GM21360 (cell line): ENCODE results near the gene TRIB2.
"Not testable (repeated sequence)": the region's sequence is repeated elsewhere in the genome, so short reads cannot be mapped to it uniquely, and the experiment has no call there.

Source experiments
- ATAC-seq: cut with Tn5 transposase; IDR thresholded peaks from one replicate; pipeline ENCODE4 v1.9.1; 2021; ENCODE audit warnings: mild to moderate bottlenecking, moderate library complexity; ENCODE audit not compliant: unreplicated experiment

TRIB2 gene

GRCh38 chr2:12716282-12717190 lies at the start of gene TRIB2:
Gene TRIB2, plus strand, starts transcription at chr2:12716936. Its CDS starts 1,372 bp downstream, at chr2:12718308.
- ATAC-seq: peak; percentile 63

DNA sequence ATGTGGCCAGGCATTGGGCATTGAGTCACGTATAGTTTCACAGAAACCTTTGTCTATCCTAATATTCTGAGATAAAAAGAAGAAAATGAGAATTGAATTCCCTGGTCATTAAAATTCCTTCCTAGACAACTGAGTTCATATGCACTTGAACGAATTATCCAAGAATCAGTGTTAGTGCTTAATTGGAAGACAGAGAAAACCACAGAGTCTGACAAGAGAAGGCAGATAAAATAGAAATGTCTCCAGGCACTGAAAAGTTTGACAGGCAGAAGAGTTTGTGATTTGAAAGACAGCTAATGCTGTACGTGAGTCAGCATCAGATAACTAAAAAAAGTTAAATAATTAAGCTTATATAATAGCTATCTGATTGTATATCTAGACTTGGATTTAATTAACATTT lies 47.7 kb upstream of the TRIB2 start:
- no peak for ATAC-seq

DNA sequence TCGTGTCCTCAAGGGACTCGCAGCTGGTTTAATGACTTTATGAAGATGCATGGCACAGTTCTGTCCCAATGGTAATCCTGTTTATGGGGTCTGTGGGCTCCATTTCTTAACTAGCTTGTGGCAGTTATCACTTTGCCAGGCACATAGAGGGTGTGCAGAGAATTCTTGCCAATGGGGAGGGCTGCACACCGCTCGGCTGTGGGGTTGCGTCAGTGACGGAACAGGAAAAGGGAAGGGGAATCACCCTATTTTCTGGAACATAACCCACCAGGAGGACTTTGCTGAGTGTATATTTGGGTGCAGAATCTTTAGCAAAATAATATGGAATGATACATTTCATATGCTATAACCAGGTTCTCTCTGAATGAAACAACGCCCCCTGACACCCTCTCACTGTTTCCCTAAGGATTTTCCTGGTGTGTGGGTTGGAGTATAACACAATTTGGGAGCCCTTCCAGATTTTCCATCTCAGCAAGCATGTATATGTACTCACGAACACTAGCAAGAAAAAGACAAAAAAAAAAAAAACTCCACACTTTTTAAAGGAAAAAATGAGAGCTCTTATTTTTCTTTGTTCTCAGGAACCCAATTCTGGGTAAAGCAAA lies 43.9 kb upstream of the TRIB2 start:
- ATAC-seq: no peak

GRCh38 chr2:12674644-12675328 lies 42.0 kb upstream of the TRIB2 start:
- no peak for ATAC-seq

DNA sequence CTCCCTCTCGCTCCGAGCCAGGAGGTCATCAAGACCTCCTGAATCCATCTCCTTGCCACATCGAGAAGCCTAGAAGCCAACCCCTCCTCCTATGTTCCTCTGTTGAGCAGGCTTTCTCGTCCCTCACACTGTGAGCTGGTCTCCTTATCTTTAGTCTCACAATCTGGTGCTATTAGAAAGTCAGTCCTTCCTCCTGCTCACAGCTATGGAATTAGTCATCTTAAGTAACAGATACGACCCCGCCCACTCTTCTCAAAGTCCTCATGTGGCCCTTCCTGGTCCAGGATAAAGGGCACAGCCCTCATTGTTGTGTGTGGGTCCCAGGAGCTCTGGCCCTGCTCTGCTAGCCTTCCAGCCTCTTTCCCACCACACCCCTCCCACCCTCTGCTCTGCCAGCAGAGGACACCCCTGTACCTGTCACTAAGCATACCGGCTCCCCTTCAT lies 41.4 kb upstream of the TRIB2 start:
- ATAC-seq: no peak

GRCh38 chr2:12675801-12676200 lies 40.9 kb upstream of the TRIB2 start:
- no peak for ATAC-seq

DNA sequence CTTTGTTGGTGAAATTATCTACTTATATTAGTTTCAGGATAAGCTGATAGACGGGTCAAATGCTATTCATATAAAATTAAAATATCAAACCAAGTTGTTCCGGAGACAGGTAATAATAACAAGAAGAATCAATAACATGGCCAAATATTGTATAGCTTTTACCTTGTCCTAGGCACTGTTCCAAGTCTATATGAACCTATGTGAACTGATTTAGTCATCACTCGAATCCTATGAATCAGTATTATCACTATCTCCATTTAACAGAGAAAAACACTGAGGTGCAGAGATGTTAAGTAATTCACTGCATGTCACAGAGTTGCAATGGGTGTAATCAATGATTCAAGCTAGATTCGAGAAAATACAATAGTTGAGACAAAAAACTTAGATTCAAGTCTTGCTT lies 40.0 kb upstream of the TRIB2 start:
- ATAC-seq: no peak

DNA sequence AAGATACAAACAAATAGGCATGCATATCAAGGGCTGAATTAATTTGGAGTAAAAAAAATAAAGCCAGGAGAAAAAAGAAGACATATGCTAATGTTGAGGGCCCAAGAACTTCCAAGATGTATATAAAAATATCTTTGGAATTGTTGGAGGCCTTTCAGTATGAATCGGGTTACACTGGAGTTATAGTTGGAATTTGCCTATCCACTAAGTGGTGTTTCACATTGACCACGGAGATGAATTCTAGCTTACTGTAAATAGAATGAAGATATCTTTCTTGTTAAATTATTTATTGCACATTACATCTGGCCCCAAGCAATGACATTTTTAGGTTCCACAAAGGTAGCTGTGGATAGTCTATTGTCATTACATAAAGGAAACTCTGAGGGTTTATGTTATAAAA lies 38.5 kb upstream of the TRIB2 start:
- ATAC-seq: no peak

DNA sequence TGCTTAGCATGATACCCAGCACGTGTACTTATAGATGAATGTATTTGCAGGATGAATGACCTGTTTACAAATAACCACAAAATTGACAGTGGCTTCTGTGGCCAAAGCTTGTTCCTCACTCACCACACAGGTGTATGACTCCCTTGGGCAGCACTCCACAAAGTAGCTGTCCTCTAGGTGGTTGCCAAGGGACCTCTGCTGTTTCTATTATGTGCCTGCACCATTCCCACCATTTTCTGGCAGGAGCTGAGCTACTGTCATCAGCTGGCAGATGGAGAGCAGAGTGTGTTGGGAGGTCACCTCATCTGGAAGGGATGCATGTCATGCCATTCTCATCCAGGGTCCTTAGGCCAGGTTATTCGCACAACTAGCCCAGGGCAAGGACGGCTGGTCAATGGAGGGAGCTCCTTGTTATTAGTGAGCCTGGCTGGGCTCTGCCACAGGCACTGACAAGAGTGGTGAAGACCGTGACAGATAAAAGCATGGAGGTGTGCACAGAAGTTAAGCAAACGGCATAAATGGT lies 37.1 kb upstream of the TRIB2 start:
- ATAC-seq: no peak

- not testable (repeated sequence) for ATAC-seq
Observed at GRCh38 chr2:12680115-12680514, 36.6 kb upstream of the TRIB2 start.

GRCh38 chr2:12682017-12682416 lies 34.7 kb upstream of the TRIB2 start:
- no peak for ATAC-seq

DNA sequence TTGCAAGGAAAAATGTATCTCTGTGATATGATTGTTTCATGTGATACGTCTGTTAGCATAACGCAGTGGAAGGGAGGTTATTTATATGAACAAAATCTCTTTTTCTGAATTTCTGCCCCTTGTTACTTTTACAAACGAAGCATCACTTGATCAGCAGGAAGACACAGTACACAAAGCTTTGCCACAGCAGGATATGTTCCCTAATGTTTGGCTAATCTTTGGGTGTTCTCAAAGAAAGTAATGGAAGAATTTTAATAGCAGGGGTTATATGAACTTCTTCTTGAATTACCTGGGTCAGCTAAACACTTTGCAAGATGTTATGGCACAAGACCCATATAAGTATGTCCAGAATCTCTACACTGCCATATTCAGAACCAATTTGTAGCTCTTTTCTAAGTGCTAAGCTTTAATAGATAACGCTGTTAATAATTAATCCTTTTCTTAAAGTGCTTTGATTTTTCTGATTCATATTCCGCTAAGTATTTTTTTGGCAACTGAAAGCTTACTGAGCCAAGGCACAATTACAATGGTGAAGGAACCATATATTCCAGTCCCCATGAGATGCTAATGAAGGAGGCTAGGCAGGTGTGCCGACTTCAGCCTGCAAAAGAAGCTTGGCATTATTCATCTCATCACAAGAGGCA lies 33.2 kb upstream of the TRIB2 start:
- no peak for ATAC-seq

DNA sequence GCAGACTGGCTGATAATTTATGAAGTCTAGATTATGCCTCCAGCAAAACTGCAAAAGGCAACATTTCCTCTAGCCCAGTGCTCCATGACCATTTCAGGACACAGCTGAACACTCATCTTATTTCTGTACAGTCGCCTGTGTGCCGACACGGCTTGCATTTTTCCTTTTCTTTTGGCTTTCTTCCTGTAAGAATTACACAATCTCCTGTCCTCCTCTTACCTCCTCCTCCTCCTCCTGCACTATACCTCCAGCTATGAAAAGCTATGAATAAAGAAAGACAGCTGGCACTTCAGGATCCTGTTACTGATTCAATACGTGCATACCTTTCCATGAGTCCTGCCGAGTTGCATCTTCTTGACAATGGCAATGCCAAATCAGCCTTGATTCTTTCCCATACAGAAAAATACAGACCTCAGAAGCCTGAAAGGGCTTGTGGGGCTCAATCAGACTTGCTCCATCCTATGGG lies 32.2 kb upstream of the TRIB2 start:
- no peak for ATAC-seq

GRCh38 chr2:12685145-12685544 lies 31.6 kb upstream of the TRIB2 start:
- ATAC-seq: no peak

DNA sequence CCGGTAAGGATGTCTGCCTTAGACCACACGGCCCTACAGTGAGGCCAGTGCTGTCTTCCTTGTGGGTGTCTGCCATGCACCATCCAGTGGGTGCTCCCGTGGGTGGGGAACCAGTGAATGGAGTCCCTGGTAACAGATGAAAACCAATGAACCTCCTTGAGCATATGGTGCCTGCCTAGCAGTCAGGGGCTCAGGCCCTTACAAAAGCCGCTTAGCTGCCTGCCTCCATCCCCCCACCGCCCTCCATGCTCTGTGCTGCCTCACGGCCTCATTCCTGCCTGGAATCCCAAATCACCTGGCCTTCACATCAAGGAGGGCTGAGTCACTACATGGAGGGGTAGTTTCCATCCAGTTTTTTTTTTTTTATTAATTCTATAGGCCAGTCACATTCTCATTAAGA lies 30.8 kb upstream of the TRIB2 start:
- ATAC-seq: no peak

GRCh38 chr2:12686708-12687283 lies 29.9 kb upstream of the TRIB2 start:
- no peak for ATAC-seq

DNA sequence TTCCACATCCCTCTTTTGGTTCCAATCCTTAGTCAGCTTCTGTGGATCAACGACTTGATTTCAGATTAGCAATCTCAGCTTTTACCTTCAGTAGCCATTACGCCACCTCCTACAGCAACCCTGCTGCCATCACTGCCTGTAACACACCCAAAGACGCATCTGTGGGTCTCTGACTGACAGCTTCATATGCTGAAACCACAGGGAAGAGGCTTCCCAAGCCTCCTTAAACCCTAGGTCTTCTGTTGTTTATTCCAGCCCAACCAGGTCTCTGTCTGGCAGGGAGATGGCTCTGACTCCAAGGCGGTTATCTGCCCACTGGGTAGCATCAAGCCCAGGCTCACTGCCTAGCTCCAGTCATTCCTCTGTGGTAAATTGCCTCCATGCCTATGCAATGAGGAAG lies 28.6 kb upstream of the TRIB2 start:
- ATAC-seq: no peak

- no peak for ATAC-seq
Observed at GRCh38 chr2:12688893-12689292, 27.8 kb upstream of the TRIB2 start.

DNA sequence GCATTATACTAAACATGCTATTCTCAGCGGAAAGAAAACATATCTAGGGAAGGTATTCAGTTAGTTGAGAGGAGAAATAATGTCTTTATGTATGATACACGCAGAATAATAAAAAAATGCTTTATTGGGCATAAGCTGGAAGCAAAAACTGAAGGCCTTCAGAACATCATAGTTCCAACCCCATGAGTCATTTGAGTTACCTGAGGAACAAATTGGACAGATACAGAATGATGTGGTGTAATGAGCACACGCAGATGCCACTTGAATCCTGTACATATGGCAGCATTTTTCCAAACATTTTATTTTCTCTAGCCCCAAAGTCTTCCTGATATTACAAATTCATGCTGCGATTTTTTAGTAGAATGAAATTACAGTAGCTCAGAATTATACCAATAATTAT lies 23.2 kb upstream of the TRIB2 start:
- ATAC-seq: no peak

DNA sequence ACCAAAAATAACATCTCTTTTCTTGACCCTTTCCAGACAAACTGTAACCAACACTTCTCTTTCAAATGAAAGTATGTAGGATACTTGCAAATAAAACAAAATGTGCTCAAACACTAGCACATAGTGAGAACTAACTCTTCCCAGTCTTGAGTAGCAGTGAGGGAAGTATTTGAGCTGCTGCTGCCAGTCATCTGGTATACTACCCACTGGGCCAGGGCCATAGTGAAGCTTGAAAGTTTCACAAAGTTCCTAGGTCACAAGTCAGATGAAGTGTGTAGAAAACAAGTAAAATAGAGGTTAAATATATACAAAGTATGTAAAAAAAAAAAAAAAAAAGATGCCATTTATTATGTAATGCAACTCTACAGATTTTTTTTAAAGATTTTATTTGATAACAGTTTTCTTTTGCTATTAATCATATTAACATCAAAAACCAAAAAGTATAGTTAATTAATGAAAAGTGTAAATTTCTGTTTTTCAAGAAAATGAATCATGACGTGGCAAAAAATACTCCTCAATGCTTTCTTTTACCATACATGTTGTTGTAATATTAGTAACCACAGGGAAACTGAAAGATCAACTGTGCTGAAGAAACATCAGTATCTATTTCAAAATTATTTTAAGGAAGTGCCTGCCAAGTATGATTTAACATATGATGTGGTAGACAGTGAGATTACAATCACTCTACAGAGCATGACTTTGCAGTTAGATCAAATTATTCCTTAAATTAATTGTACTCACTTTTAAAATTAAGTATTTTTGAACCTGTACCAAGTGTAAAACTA lies 21.6 kb upstream of the TRIB2 start:
- peak; percentile 90 for ATAC-seq
